ENCODE results near the gene NFE2L2.

- TF ChIP-seq CTCF (IDR thresholded peaks at IDR 0.05) (no peak), EZH2 (IDR thresholded peaks at IDR 0.05; ENCODE audit: borderline replicate concordance, insufficient read depth, low read depth, low read length, poor library complexity, severe bottlenecking) (no peak)
Observed at GRCh38 chr2:177282181-177282641, 17.7 kb upstream of the NFE2L2 start.
